GM18505 (cell line): ENCODE data around the gene UBE2O.

ENCODE experiments used
- ATAC-seq: cut with Tn5 transposase; IDR thresholded peaks from one replicate; pipeline ENCODE4 v1.9.1; 2021; ENCODE audit not compliant: unreplicated experiment
- POLR2A ChIP-seq: IDR thresholded peaks from 4 replicates; pipeline ENCODE4 v1.6.1; 2011; ENCODE audit warnings: borderline replicate concordance; ENCODE audit not compliant: insufficient read depth, insufficient read length; ENCODE audit errors: extremely low read depth

UBE2O gene

GRCh38 chr17:76477576-76477975, 24.6 kb upstream of the UBE2O start:
- no peak for TF ChIP-seq POLR2A
- ATAC-seq = no peak

GRCh38 chr17:76476736-76477135, 23.8 kb upstream of the UBE2O start:
- no peak for TF ChIP-seq POLR2A
- ATAC-seq = no peak

GRCh38 chr17:76475302-76475701, 22.4 kb upstream of the UBE2O start:
- ATAC-seq = no peak
- no peak for TF ChIP-seq POLR2A

GRCh38 chr17:76474894-76475293, 21.9 kb upstream of the UBE2O start:
- no peak for ATAC-seq
- no peak for TF ChIP-seq POLR2A

- no peak for TF ChIP-seq POLR2A
- ATAC-seq = no peak
Measured at GRCh38 chr17:76474238-76474637, 21.3 kb upstream of the UBE2O start.

- TF ChIP-seq POLR2A = no peak
- no peak for ATAC-seq
Measured at GRCh38 chr17:76473541-76473985, 20.6 kb upstream of the UBE2O start.

GRCh38 chr17:76472726-76473125, 19.8 kb upstream of the UBE2O start:
- no peak for ATAC-seq
- no peak for TF ChIP-seq POLR2A

- TF ChIP-seq POLR2A = no peak
- no peak for ATAC-seq
Measured at GRCh38 chr17:76472258-76472645, 19.3 kb upstream of the UBE2O start.

GRCh38 chr17:76471498-76472257, 18.7 kb upstream of the UBE2O start:
- no peak for TF ChIP-seq POLR2A
- ATAC-seq = no peak

- no peak for ATAC-seq
- TF ChIP-seq POLR2A = no peak
Measured at GRCh38 chr17:76469991-76470739, 17.2 kb upstream of the UBE2O start.

GRCh38 chr17:76469076-76469990, 16.4 kb upstream of the UBE2O start:
- peak; percentile 38 for TF ChIP-seq POLR2A
- ATAC-seq = no peak

- ATAC-seq = no peak
- no peak for TF ChIP-seq POLR2A
Measured at GRCh38 chr17:76468634-76469010, 15.7 kb upstream of the UBE2O start.
